IMR-90 (cell line): ENCODE results near the gene NGEF.

Experiments used
- FOS ChIP-seq: fragments of 150-350 bp; IDR thresholded peaks from 2 replicates; pipeline ENCODE4 v1.6.1; 2016; ENCODE audit warnings: low read depth, low read length
- MXI1 ChIP-seq: IDR thresholded peaks from 2 replicates; pipeline ENCODE4 v1.6.1; 2012; ENCODE audit warnings: low read depth, mild to moderate bottlenecking, low read length, moderate library complexity, borderline replicate concordance
- POLR2A ChIP-seq: IDR thresholded peaks from 2 replicates; pipeline ENCODE4 v1.6.1; 2012; ENCODE audit warnings: mild to moderate bottlenecking, low read depth, low read length
- RCOR1 ChIP-seq: IDR thresholded peaks from 2 replicates; pipeline ENCODE4 v1.6.1; 2012; ENCODE audit warnings: mild to moderate bottlenecking, low read length, improper control_type of control experiment; ENCODE audit not compliant: insufficient replicate concordance
- SMC3 ChIP-seq: fragments of 150-350 bp; IDR thresholded peaks from 2 replicates; pipeline ENCODE4 v1.6.1; 2016; ENCODE audit warnings: low read depth, mild to moderate bottlenecking, antibody characterized with exemption, low read length, moderate library complexity
- TF ChIP-seq, protein P1 (sequence below): conservative IDR thresholded peaks from 2 replicates; pipeline ENCODE4 v1.5.1; 2012; ENCODE audit warnings: mild to moderate bottlenecking, low read depth, low read length, improper control_type of control experiment

DNA sequence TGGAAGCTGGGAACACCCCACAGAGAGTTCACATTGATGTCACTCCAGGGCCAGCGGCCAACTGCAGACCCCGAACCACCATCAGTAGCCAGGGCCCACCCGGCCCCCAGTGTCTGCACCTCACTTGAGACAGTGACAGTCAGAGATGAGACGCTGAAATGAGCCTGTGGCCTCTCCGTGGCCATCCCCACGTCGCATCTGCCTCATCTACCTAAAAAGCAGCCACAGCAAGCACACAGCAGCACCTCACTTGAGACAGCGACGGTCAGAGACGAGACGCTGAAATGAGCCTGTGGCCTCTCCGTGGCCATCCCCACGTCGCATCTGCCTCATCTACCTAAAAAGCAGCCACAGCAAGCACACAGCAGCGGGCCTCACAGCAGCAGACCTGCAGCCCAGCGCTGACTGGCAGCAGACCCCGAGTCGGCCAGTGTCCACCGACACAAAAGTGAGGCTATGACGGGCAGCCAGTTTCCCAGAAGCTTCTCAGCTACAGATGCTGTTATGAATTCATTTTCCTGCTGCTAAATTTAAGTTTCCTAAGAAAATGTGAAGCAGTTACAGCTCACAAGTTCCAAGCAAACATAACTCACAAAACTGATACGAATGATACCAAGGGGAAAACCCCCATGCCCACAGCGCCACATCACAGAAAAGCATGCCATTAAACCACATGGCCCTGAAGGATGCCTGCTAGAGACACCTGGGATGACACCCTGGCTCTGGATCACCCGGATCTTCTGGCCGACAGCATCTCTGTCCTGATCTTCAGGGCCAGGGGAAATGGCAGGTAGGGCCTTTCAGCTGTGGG is 115.3 kb downstream of the NGEF start:
- no peak for TF ChIP-seq SMC3
- TF ChIP-seq, protein P1, sequence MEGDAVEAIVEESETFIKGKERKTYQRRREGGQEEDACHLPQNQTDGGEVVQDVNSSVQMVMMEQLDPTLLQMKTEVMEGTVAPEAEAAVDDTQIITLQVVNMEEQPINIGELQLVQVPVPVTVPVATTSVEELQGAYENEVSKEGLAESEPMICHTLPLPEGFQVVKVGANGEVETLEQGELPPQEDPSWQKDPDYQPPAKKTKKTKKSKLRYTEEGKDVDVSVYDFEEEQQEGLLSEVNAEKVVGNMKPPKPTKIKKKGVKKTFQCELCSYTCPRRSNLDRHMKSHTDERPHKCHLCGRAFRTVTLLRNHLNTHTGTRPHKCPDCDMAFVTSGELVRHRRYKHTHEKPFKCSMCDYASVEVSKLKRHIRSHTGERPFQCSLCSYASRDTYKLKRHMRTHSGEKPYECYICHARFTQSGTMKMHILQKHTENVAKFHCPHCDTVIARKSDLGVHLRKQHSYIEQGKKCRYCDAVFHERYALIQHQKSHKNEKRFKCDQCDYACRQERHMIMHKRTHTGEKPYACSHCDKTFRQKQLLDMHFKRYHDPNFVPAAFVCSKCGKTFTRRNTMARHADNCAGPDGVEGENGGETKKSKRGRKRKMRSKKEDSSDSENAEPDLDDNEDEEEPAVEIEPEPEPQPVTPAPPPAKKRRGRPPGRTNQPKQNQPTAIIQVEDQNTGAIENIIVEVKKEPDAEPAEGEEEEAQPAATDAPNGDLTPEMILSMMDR, result no peak
- no peak for TF ChIP-seq MXI1
- no peak for TF ChIP-seq FOS
- no peak for TF ChIP-seq POLR2A
- TF ChIP-seq RCOR1, result no peak
